Activated CD4-positive, alpha-beta T cell treated with anti-CD3 and anti-CD28 coated beads, Interleukin-2, amount 10 ng/mL, durations not matched to agents 24 days and 14 days (primary cell): ENCODE measurements around the gene IRF4. TPM values are rescaled to one million over a fixed set of nuclear protein-coding genes. Genes with fewer than 3 reads are reported as not detected.

ENCODE experiments used
- DNase-seq: peaks from one replicate; pipeline ENCODE4 v3.0.0; 2022
- H3K27ac Mint-ChIP-seq: one replicate; pipeline ENCODE4 v1.8.0; 2022; ENCODE audit warnings: mild to moderate bottlenecking, mixed read lengths
- H3K27me3 Mint-ChIP-seq: one replicate; pipeline ENCODE4 v1.8.0; 2022; ENCODE audit warnings: mixed read lengths
- H3K36me3 Mint-ChIP-seq: one replicate; pipeline ENCODE4 v1.8.0; 2022; ENCODE audit warnings: low read depth, mild to moderate bottlenecking, mixed read lengths
- H3K4me1 Mint-ChIP-seq: one replicate; pipeline ENCODE4 v1.8.0; 2021; ENCODE audit warnings: mixed read lengths
- H3K4me3 Mint-ChIP-seq: one replicate; pipeline ENCODE4 v1.8.0; 2022; ENCODE audit warnings: mild to moderate bottlenecking, moderate library complexity, mixed read lengths
- H3K9me3 Mint-ChIP-seq: one replicate; pipeline ENCODE4 v1.8.0; 2021; ENCODE audit warnings: mixed read lengths
- intact Hi-C: fragments of 100-400 bp; cut with micrococcal nuclease; formaldehyde crosslinking; loops from one replicate; pipeline ENCODE4 v1.15.1; 2023
- total RNA-seq: library from RNA; stranded (reverse); gene quantifications from 2 replicates; pipeline ENCODE4 v1.2.3, GENCODE V29; 2022

IRF4 gene
- total RNA-seq, 1 donor from 2014 or later: 831 TPM

- Mint-ChIP-seq H3K36me3 (peaks cover 15% of the 10 kb centered on the region), H3K27me3 (no peaks in the 10 kb centered on the region), H3K27ac (peak overlapping the region; percentile 58), H3K4me3 (no peak overlapping the region), H3K9me3 (no peaks in the 10 kb centered on the region), H3K4me1 (peaks cover 30% of the 10 kb centered on the region)
- intact Hi-C loops: loop anchor here (5.0 kb wide), 2 partner anchors 51 to 399 kb away; no protein-coding TSS in a partner anchor
- no peak for DNase-seq
Measured at GRCh38 chr6:388202-388903, 3.2 kb upstream of the IRF4 start.

DNA sequence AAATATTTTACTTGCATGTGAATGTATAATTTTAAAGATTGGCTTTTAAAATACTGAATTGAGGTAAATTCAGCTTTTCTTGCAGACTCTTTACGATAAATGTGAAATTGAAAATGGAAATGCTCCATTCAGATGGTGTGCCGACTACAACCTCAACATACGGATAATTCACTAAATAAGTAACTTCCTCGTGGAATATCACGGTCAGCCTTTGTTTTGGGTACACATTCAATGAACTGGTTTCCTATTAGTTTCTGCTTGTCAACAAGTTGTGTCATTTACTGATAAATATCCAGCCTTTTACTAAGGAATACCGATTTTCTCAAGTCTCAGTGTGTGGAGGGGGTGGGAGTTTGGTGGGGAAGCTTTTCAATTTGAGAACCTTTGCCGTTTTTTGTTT, 2.4 kb upstream of the IRF4 start:
- H3K27ac Mint-ChIP-seq: peak overlapping the region; percentile 98
- H3K4me1 Mint-ChIP-seq: peaks cover 33% of the 10 kb centered on the region
- peaks cover 2% of the 10 kb centered on the region for H3K27me3 Mint-ChIP-seq
- H3K36me3 Mint-ChIP-seq: peaks cover 22% of the 10 kb centered on the region
- no peak for DNase-seq
- peak overlapping the region; percentile 93 for H3K4me3 Mint-ChIP-seq
- H3K9me3 Mint-ChIP-seq: peaks cover 5% of the 10 kb centered on the region
- intact Hi-C loops: loop anchor here (1.0 to 5.0 kb wide), 5 partner anchors 52 to 398 kb away; partner anchors contain the start of gene DUSP22

DNA sequence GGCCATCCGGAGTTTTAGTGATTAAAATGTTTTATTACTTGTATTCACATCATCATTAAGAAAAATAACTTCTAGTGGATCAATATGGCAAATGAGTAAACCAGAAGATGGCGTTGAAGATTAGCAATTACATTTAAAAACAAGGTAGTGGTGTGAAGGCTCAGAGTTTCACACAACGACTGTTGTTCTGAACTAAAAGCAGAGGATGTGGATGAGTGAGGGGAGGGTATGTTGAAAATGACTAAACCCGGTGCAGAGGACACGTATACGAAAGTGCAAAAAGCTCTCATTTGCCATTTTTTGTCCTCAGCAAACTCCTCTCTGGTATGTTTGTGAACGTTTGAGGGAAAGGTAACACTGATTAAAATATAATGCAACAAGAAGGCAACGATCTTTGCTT, 1.9 kb upstream of the IRF4 start:
- Mint-ChIP-seq H3K36me3 (peaks cover 27% of the 10 kb centered on the region), H3K4me3 (peak overlapping the region; percentile 93), H3K9me3 (peaks cover 5% of the 10 kb centered on the region), H3K27ac (peak overlapping the region; percentile 98), H3K4me1 (peaks cover 30% of the 10 kb centered on the region), H3K27me3 (peaks cover 2% of the 10 kb centered on the region)
- intact Hi-C loops: loop anchor here (1.0 to 5.0 kb wide), 7 partner anchors 43 to 398 kb away; partner anchors contain the start of gene DUSP22
- peak; percentile 87 for DNase-seq

GRCh38 chr6:390914-391558, 516 bp upstream of the IRF4 start:
- Mint-ChIP-seq H3K27ac (peak overlapping the region; percentile 98), H3K36me3 (peaks cover 41% of the 10 kb centered on the region), H3K27me3 (peaks cover 2% of the 10 kb centered on the region), H3K4me1 (peaks cover 37% of the 10 kb centered on the region), H3K4me3 (peak overlapping the region; percentile 93), H3K9me3 (peaks cover 5% of the 10 kb centered on the region)
- no peak for DNase-seq
- intact Hi-C loops: loop anchor here (1.0 to 5.0 kb wide), 6 partner anchors 8 to 320 kb away; no protein-coding TSS in a partner anchor

DNA sequence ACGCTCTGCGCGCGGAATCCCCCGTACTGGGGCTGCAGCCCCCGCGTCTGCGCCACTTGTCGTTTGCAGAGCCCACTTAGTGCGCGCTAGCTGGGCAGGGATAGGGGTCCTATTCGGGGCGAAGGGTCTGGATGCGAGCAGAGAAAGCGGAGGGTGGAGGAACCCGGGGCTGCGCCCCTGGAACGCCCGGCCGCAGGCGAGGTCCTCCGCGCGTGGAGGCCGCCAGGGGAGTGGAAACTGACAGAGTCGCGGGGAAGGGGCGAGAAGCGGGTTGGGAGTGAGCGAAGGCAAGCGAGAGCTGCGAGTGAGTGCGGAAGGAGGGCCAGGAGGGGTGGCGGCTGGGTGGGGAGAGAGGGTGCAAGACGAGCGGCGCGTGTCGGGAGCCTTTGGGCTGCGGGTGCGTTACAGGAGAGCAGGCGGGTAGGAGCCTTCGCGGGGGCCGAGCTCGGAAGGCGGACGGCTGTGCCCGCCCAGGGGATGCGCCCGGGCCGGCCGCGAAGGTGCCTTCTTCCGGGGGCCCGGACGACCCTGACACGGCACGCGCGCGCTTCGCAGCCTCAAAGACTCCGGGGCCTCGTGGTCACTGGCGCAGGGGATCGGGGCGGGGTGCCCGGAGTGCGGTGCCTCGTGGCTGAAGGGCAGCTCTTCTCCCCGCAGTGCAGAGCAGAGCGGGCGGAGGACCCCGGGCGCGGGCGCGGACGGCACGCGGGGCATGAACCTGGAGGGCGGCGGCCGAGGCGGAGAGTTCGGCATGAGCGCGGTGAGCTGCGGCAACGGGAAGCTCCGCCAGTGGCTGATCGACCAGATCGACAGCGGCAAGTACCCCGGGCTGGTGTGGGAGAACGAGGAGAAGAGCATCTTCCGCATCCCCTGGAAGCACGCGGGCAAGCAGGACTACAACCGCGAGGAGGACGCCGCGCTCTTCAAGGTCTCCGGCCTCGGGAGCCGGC, 1.2 kb downstream of the IRF4 start:
- Mint-ChIP-seq H3K4me1 (peaks cover 48% of the 10 kb centered on the region), H3K36me3 (peaks cover 54% of the 10 kb centered on the region)

DNA sequence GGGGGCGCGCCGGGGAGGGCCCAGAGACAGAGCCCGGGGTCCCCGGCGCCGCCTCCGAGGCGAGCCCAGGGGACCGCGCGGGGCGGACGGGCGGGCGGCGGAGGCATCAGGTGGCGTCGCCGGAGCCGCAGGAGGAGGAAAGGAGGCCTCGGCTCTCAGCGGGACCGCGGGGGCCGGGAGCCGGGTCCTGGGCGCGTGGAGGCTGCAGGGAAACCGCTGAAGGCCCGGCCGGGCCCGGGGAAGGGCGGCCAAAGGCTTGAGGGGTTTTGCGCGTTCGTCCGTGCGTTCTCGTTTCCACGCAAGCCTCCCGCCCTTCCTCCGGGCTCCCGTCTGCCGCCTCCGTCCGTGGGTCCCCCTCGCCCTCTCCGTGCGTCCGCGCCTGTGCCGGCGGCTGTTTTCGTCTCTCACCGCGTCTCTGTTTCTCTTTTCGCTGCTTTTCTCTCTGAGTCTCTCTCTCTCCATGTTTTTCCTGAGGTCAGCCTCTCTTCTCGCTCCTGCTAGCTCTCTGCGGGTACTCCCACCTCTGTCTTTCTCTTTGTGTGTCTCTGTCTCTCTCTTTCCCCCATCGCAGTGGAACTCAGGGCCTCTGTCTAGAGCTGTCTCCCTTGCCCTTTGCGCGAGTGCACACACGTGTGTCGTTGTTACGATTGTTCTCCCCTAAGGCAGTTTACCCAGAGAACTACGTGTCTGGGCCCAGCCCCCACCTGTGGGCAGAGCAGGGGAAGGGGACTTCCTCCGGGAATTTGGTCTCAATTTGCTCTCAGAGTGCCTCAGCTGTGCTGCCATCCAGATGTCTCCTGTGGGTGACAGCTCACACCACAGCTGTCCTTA, 2.1 kb downstream of the IRF4 start:
- H3K9me3 Mint-ChIP-seq: peaks cover 5% of the 10 kb centered on the region
- H3K27me3 Mint-ChIP-seq: peaks cover 2% of the 10 kb centered on the region
- peak; percentile 80 for DNase-seq
- peaks cover 53% of the 10 kb centered on the region for H3K4me1 Mint-ChIP-seq
- peak overlapping the region; percentile 98 for H3K27ac Mint-ChIP-seq
- intact Hi-C loops: loop anchor here (5.0 kb wide), 1 partner anchor 39 kb away; no protein-coding TSS in a partner anchor
- H3K36me3 Mint-ChIP-seq: peaks cover 63% of the 10 kb centered on the region
- H3K4me3 Mint-ChIP-seq: peak overlapping the region; percentile 93

More for the DNA sequence above, 1.2 kb downstream of the IRF4 start:
- Mint-ChIP-seq H3K27me3 (peaks cover 2% of the 10 kb centered on the region), H3K27ac (peak overlapping the region; percentile 98), H3K9me3 (peaks cover 5% of the 10 kb centered on the region), H3K4me3 (peak overlapping the region; percentile 93)
- DNase-seq: peak; percentile 87
- intact Hi-C loops: loop anchor here (5.0 kb wide), 1 partner anchor 40 kb away; no protein-coding TSS in a partner anchor

DNA sequence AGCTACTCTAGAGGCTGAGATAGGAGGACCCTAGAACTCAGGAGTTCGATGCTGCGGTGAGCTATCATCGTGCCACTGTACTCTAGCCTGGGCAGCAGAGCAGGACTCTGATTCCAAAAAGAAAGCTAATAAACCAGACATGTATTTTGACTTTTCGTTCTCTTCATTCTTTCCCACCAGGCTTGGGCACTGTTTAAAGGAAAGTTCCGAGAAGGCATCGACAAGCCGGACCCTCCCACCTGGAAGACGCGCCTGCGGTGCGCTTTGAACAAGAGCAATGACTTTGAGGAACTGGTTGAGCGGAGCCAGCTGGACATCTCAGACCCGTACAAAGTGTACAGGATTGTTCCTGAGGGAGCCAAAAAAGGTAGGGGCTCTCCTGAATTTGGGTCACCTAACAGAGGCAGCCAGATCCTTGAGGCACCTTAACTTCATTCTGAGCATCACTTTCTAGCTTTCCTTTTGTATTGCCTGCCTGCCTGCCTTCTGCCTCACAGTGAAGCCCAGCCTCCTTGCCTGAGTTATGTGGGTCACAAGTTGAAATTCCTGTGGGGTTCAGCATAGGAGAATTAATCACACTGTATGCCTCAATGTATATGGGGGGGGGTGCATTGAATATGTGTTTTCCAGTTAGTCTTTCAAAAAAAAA, 3.2 kb downstream of the IRF4 start:
- no peak for DNase-seq
- Mint-ChIP-seq H3K9me3 (peaks cover 5% of the 10 kb centered on the region), H3K27me3 (peaks cover 2% of the 10 kb centered on the region), H3K4me1 (peaks cover 53% of the 10 kb centered on the region), H3K27ac (peak overlapping the region; percentile 87), H3K4me3 (peak overlapping the region; percentile 93), H3K36me3 (peaks cover 73% of the 10 kb centered on the region)
- intact Hi-C loops: loop anchor here (5.0 kb wide), 1 partner anchor 38 kb away; no protein-coding TSS in a partner anchor

DNA sequence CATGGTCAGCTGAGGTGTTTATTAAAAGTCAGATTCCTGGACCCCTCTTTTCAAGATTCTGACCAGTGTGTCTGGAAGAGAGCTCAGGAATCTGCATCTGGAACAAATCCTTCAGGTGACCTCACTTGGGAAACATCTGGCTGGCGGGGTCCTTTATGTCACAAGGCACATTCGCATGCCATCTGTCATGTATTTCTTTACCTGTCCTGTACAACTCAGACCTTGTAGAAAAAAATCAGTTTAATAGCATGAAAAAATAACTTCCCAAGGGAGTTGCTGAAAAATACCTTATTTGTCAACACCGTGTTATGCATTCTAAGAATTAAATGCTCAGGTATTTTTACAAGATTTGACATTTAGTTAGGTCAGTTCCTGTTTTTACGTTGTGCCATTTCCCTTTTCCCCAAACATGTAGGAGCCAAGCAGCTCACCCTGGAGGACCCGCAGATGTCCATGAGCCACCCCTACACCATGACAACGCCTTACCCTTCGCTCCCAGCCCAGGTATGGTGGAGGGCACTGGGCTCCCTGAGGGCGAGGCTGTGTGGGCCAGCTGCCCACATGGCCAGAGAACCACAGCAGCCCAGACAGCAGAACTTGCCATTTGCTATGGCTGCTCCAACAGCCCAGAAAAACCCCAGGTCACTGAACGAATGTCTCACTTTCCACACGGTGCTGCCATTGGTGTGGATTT, 4.0 kb downstream of the IRF4 start:
- no peak for DNase-seq
- intact Hi-C loops: no loop called here
- Mint-ChIP-seq H3K27ac (peak overlapping the region; percentile 83), H3K27me3 (peaks cover 2% of the 10 kb centered on the region), H3K4me3 (peak overlapping the region; percentile 93), H3K36me3 (peaks cover 80% of the 10 kb centered on the region), H3K9me3 (peaks cover 5% of the 10 kb centered on the region), H3K4me1 (peaks cover 54% of the 10 kb centered on the region)

DNA sequence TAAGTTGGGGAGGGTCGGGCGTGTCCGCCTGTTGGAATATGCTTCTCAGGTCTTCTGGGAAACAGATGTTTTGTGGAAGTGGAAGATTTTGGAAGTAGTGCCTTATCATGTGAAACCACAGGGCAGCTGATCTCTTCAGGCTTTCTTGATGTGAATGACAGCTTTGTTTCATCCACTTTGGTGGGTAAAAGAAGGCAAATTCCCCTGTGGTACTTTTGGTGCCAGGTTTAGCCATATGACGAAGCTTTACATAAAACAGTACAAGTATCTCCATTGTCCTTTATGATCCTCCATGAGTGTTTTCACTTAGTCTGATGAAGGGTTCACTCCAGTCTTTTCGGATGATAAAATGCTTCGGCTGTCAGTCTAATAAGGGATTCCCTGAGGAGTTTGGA, 4.6 kb downstream of the IRF4 start:
- Mint-ChIP-seq H3K4me3 (peak overlapping the region; percentile 93), H3K27me3 (peaks cover 2% of the 10 kb centered on the region), H3K27ac (peak overlapping the region; percentile 83), H3K4me1 (peaks cover 54% of the 10 kb centered on the region), H3K36me3 (peaks cover 84% of the 10 kb centered on the region), H3K9me3 (peaks cover 5% of the 10 kb centered on the region)
- intact Hi-C loops: no loop called here
- no peak for DNase-seq

- Mint-ChIP-seq H3K4me1 (peaks cover 63% of the 10 kb centered on the region), H3K36me3 (peaks cover 90% of the 10 kb centered on the region), H3K9me3 (peaks cover 5% of the 10 kb centered on the region), H3K27ac (peak overlapping the region; percentile 86), H3K4me3 (peak overlapping the region; percentile 81), H3K27me3 (peaks cover 2% of the 10 kb centered on the region)
- intact Hi-C loops: no loop called here
- DNase-seq: no peak
Measured at GRCh38 chr6:397056-397455, 5.5 kb downstream of the IRF4 start.

GRCh38 chr6:397604-398003, 6.1 kb downstream of the IRF4 start:
- peaks cover 5% of the 10 kb centered on the region for H3K9me3 Mint-ChIP-seq
- H3K27ac Mint-ChIP-seq: peak overlapping the region; percentile 86
- no peak for DNase-seq
- intact Hi-C loops: loop anchor here (2.0 kb wide), 1 partner anchor 151 kb away; no protein-coding TSS in a partner anchor
- peaks cover 91% of the 10 kb centered on the region for H3K36me3 Mint-ChIP-seq
- H3K27me3 Mint-ChIP-seq: peaks cover 2% of the 10 kb centered on the region
- H3K4me3 Mint-ChIP-seq: peak overlapping the region; percentile 81
- peaks cover 68% of the 10 kb centered on the region for H3K4me1 Mint-ChIP-seq

GRCh38 chr6:398065-398464, 6.5 kb downstream of the IRF4 start:
- Mint-ChIP-seq H3K4me3 (peak overlapping the region; percentile 81), H3K27ac (peak overlapping the region; percentile 86), H3K4me1 (peaks cover 73% of the 10 kb centered on the region), H3K27me3 (peaks cover 2% of the 10 kb centered on the region), H3K36me3 (peaks cover 91% of the 10 kb centered on the region), H3K9me3 (peaks cover 5% of the 10 kb centered on the region)
- intact Hi-C loops: loop anchor here (2.0 kb wide), 1 partner anchor 151 kb away; no protein-coding TSS in a partner anchor
- DNase-seq: no peak
